NCI-H128 (cell line): Measurements from ENCODE around the gene ATP2C2.
"Not testable (repeated sequence)": the region's sequence is repeated elsewhere in the genome, so short reads cannot be mapped to it uniquely, and the experiment has no call there.

ENCODE experiments used
- DNase-seq: peaks from one replicate; lab custom pipeline; 2025; ENCODE audit not compliant: unreplicated experiment; lab: John Stamatoyannopoulos, UW

Gene ATP2C2, protein sequence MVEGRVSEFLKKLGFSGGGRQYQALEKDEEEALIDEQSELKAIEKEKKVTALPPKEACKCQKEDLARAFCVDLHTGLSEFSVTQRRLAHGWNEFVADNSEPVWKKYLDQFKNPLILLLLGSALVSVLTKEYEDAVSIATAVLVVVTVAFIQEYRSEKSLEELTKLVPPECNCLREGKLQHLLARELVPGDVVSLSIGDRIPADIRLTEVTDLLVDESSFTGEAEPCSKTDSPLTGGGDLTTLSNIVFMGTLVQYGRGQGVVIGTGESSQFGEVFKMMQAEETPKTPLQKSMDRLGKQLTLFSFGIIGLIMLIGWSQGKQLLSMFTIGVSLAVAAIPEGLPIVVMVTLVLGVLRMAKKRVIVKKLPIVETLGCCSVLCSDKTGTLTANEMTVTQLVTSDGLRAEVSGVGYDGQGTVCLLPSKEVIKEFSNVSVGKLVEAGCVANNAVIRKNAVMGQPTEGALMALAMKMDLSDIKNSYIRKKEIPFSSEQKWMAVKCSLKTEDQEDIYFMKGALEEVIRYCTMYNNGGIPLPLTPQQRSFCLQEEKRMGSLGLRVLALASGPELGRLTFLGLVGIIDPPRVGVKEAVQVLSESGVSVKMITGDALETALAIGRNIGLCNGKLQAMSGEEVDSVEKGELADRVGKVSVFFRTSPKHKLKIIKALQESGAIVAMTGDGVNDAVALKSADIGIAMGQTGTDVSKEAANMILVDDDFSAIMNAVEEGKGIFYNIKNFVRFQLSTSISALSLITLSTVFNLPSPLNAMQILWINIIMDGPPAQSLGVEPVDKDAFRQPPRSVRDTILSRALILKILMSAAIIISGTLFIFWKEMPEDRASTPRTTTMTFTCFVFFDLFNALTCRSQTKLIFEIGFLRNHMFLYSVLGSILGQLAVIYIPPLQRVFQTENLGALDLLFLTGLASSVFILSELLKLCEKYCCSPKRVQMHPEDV

DNA sequence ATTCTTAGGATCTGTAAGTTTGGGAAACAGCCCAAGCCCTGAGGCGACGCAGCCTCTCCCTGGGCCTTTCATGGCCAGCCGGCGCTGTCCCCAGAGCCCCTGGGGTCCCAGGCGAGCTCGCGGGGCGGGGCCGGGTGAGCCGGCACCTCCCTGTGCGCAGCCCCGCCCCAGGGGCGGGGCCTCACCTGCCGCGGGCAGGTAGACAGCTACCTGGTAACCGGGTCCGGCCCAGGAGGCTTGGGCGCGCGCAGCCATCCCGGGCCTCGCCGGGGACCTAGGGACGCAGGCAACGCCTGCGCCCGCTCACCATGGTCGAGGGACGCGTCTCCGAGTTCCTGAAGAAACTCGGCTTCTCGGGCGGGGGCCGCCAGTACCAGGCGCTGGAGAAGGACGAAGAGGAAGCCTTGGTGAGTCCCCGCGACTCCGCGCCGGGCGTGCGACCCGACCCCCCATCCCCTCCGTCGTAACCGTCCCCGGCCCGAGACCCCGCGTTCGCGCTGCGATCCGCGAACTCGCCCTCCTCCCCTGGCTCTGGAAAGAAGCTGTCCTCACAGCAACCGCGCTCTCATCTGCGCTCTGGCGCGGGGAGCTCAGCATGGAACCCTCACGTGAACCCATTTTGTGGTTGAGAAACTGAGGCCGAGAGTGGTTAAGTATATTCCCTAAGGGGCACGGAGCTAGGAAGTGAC is at the start of gene ATP2C2:
Gene ATP2C2 (plus strand): TSS at position 231 of the 689 bp plus-strand sequence. CDS start 78 bp downstream, at position 309.
- peak; percentile 31 for DNase-seq

DNA sequence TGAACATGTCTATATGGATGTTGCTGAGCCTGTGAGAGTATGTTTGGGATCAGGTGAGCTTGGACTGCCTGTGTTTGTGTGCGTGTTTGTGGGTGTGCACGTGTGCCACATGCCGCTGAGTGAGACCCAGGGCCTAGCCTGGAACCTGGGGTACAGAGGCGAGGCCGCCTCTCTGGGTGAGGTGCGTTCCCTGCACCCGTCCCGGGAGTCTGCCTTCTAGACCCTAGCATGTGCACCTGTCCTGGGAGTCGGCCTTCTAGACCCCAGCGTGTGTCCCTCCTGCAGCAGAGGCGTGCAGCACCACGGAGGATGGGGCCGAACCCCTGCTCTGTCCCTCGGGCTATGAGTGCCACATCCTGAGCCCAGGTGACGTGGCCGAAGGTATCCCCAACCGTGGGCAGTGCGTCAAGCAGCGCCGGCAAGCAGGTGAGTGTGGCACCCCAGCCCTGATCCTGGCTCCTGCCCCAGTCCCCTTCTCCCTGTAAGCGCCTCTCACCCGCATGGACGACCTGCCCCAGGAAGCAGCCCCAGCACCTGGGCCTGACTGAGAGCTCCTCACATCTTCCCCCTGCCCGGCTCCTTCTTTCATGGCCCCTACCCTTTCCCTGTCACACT is 49.1 kb upstream of the ATP2C2 start:
- no peak for DNase-seq

DNA sequence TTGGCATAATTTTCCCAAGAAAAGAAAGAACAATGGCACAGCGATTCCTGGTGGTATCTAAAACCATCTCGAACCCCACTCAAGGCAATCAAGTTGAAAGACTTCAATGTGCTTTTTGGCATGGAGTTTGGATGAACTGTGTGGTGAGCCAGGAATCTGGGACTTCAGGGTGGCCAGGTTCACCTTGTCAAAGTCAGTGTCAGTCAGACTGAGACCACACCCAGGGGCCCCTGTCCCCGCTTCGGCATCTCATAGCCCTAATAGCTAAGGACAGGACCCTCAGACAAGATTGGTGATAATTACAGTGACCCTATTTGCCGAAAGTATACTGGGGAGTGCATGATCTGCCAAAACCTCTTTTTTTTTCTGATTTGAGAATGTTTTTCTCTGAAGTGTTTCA is 47.8 kb upstream of the ATP2C2 start:
- DNase-seq, result no peak

DNA sequence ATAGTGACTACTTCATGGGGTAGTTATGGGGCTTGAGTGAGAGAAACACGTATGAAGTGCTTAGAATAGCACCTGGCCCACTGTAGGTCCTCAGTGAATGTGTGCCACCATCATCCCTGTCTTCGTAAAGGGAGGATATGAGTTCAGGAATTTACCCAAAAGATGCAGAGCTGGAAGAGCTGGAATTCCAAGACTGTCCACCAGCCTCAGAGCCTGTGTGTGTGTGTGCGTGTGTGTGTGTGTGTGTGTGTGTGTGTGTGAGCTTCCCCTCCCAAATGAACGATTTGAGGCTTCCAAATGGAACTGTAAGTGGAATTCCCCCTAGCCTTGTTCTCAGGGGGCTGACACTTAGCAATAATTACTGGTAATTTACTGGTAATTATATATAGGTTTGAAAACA is 46.4 kb upstream of the ATP2C2 start:
- DNase-seq, result no peak

DNA sequence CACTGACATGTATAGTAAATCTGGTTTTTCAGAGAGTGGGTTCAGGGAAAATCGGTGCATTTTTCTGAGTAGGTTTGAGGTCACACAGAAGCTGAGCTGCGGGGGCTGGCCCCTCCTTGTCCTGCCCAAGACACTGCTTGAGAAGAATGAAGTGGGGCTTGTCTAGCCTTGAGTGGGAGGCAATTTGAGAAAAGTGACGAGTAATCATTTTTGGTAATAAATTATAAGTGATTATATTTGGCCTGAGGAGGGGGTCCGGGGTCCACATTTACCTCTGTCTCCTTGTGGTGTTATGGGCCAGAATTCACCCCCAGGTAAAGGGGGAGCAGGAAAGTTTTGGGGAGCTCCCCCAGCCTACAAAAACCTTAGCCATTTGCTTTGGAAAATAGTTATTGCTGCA is 45.6 kb upstream of the ATP2C2 start:
- no peak for DNase-seq

DNA sequence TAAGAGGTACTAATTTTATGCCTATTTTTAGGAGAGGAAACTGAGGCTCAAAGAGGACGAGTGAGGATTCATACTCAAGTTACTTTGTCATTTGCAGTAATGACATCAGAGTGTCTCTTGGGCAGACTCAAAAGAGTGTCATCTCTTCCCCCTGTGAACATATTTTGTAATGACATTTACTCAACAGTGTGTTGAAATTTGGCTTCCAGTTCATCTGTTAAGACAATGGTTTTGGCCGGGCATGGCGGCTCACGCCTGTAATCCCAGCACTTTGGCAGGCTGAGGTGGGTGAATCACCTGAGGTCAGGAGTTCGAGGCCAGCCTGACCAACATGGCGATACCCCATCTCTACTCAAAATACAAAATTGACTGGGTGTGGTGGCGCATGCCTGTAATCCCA is 44.7 kb upstream of the ATP2C2 start:
- no peak for DNase-seq

DNA sequence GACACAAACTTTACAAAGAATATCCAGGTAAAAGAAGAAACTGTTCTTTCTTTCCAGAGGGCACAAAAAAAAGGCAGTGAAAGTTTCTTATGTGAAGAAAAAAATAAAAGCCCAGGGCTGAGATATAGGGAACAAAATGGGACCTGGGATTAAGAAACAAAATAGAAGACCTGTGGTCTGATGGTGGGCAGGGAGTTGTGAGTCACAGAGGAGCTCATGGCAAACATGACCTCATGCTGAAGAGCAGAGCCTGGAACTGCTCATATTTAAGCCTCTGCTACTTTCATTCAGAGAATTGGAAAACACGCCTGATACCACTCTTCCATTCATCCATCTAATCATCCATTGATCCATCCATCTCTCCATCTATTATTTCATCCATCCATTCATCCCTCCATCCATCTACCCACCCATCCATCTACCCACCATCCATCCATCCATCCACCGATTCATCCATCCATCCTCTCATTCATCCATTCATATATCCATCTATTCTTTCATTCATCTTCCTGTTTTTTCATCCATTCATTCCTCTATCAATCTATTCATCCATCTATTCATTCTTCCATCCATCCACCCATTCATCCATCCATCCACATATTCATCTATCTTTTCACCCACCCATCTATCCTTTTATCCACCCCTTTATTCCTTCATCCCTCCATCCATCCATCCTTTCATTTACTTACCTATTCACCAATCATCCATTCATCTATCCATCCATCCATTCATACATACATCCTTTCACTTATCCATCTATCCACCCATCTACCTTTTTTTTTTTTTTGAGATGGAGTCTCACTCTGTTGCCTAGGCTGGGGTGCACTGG is 43.7 kb upstream of the ATP2C2 start:
- no peak for DNase-seq

DNA sequence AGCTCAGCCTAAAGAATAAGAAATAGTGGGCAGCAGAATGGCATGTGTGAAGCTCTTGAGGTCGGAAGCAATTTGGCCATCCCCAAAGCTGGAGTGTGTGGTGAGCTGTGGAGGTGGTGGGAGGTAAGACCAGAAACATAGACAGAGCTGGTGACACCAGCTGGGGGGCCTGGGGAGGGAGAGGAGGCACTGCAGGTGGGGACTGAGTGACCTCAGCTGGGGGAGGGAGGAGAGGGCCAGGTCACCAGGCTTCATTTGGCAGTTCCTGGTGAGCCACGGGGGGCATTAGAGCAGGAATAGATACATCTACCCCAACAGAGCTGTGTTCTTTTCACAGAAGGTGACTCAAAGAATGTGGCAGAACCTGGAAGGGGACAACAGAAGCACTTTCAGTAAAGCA is 41.8 kb upstream of the ATP2C2 start:
- no peak for DNase-seq

DNA sequence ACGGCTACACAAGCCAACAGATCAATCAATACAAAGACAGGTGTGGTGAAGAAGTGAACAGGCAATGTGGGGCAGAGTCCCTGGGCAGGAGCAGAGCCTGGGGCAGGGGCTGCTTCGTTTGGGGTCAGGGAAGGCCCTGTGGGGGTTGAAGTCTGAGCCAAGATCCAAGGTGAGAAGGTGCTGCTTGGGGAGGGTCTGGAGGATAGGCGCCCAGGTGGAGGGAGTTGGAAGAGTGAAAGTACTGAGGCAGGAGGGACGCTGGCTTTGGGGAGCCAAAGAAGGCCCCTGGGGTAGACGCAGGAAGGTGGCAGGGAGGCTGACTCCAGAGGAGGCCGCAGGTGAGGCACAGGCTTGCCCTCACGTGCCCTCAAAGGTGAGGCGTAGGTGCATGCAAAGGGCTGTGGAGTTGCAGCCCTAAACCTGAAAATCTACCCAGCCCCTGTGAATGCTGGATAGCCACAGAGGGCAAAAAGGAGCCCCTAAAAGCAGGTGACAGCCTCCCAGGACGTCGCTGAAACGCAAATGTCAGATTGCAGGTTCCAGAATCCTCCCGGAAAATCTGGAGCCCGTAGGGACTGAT is 40.3 kb upstream of the ATP2C2 start:
- no peak for DNase-seq

DNA sequence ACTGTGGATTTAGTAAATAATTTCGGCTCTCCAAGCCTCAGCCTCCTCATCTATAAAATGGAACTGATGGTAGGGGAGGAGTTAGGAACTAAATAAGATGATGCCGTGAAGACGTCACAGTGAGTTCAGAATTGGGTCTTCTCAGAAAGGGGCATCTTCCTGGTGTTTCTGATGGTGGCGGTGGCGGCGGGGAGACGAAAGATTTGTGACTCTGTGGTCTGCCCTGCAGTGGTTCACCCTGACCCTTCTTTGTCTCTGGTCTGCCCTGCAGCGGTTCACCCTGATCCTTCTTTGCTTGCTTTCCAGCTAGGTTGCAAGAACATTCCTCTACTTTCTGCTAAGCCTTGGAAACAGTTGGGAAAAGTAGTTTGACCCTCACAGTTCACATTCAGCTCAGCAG is 39.3 kb upstream of the ATP2C2 start:
- no peak for DNase-seq

DNA sequence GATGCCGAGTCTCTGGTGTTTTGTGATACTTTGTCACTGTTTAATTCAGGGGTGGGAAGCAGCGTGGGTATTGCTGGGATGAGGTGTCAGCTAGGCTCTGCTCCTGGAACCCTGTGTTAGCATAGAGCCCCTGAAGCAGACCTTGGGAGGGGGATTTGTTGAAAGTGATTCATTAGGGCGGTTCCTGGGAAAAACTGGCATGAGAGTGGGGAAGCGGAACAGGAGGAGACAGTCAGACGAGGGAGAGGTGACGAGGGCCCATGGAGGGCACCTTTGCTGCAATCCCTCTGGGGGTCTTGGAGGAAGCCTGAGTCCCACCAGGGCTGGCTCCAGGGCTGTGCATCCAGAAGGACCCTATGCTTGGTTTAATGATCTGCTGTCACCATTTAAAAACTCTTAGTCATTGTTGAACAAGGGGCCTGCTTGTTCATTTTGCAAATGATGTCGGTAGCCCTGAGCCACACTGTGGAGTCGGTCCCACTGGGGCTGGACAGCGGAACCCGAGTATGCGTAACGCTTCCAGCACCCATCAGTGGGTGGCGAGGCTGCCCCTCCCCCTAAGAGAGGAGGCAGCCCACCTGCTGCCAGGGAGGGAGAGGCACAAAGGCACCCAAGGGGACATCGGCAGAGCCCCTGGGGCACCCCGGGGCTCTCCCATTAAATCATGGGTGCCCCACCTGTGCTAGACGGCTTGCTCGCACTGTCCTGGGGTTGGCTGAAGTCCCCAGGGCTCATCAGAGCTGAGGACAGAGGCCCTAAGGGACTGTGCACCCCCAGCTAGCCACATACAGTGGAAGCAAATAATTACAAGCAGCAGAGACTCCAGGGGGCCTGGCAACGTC is 38.3 kb upstream of the ATP2C2 start:
- DNase-seq, result no peak

DNA sequence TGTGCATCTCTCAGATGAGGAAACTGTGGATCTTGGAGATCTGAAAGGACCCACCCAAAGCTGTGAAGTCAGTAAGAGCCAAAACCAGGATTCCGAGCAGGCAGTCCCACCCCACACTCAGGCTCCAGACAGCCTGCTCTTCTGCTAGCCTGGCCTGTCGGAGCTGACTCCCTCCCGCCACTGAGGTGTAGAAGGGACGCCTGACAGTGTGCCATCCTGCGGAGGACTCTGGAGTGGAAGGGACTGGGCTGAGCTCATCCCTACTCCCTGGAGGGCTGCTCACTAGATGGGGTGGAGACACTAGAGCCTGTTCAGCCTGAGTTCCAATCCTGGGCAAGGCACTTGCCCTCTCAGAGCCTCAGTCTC is 37.7 kb upstream of the ATP2C2 start:
- no peak for DNase-seq

DNA sequence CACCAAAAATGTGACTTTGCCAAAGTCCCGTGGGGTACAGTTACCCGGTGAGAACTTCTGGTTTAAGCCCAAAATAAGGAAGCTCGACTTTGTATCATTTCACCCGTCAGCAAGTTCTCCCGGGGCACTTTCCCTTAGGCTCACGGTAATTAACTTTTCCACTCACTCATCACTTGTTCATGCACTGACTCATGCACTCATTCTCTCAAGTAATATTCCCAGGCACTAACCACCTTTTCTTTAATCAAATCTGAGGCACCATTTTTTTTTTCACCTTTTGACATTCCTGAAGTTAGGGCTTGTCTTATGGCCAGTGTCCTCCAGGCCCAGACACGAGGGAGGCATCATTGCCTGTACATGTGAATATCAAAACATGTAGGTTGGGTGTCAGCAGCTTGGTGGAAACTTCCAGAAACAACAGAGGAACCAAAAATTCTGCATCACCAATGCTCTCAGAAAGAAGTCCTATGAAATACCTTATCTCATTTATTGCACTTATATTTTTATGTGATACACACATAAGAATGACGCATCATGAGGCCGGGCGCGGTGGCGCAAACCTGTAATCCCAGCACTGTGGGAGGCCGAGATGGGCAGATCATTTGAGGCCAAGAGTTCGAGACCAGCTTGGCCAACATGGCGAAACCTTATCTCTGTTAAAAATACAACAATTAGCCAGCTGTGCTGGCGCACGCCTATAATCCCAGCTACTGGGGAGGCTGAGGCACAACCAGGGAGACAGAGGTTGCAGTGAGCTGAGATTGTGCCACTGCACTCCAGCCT is 36.1 kb upstream of the ATP2C2 start:
- DNase-seq, result no peak

DNA sequence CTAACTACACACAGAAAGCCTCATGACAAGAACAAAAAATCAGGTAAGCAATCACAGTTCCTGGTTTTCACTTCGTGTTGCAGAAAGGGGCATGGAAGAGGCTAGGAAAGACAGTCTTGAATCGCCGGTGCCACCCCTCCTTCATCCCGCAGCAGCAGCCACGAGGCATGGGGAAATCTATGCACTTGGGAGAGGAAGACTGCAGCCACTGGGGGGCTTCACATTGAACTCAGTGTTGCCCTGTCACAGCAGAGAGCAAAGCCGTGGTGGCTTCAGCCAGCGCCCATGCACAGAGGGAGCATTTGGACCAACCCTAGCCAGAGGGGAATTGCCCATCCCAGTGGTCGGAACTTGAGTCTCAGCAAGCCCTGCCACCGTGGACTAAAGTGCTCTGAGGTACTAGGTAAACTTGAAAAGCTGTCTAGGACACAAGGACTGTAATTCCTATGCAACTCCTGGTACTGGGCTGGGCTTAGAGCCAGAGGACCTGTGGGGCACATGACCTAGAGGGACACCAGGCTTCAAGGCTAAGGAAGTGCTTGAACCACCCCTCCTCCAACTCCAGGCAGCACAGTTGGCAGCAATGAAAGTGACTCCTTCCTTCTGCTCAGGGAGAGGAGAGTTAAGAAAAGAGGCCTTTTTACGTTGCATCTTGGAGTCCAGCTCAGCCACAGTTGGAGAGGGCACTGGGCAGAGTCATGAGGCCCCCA is 35.2 kb upstream of the ATP2C2 start:
- DNase-seq, result no peak

DNA sequence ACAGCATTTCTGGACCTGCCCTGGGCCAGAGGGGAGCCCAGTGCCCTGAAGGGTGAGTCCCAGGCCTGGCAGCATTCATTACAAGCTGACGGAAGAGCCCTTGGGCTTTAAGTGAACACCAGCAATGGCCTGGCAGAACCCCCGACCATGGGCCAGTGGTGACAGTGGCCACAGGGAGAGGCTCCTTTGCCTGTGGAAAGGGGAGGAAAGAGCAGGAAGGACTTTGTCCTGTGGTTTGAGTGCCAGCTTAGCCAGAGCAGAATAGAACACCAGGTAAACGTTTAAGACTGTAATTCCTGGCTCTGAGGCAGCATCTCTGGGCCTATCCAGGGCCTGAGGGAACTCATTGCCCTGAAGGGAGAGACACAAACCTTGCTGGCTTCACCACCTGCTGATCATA is 34.3 kb upstream of the ATP2C2 start:
- no peak for DNase-seq

DNA sequence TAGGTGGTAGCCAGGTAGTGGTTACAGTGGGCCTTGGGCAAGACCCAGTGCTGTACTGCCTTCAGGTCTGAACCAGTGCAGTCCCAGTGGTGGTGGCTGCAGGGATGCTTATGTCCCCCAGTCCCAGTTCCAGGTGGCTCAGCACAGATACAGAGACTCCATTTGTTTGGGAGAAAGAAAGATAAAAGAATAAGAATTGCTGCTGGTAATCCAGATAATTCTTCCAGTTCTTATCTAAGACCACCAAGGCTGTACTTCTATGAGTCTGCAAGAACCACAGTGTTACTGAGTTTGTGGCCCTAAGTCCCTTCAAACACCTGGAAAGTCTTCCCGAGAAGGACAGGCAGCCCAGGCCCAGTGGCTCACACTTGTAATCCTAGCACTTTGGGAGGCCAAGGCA is 33.9 kb upstream of the ATP2C2 start:
- DNase-seq, result no peak

DNA sequence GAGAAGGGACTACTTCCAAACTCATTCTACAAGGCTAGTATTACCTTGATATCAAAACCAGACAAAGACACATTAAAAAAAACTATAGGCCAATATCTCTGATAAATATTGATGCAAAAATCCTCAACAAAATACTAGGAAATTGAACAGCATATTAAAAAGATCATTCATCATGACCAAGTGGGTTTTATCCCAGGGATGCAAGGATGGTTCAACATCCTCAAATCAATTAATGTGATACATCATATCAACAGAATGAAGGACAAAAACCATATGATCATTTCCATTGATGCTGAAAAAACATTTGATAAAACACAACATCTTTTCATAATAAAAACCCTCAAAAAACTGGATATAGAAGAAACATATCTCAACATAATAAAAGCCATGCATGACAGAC is 31.1 kb upstream of the ATP2C2 start:
- not testable (repeated sequence) for DNase-seq

DNA sequence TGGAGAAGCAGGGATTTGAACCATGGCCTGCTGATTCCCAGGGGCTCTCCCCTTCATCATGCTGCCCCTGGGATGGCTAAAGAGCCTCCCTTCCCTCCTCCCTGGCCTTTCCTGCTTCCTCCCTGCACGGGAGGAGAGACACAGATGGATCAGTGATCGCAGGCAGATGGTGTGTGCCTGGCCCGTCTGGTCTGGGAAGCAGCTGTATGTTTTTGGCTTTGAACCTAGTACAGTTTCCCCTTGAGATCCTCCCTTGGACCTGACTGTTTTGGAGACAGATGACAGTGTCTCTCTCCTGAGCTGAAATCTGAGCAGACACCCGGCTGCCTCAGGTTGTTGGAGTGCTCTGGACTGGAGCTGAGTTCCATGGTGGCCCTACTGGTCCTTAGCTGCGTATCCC is 29.0 kb upstream of the ATP2C2 start:
- no peak for DNase-seq
